Peyer's patch (tissue), 4 donors: Measurements from ENCODE around the gene VANGL1. TPM values are rescaled to one million over a fixed set of nuclear protein-coding genes. Genes with fewer than 3 reads are reported as not detected.
A peak's percentile ranks its signal among the peaks of the same experiment; 100 is the strongest.

Source experiments
- DNase-seq, 3 donors: peaks; one replicate each; pipeline ENCODE4 v3.0.0-alpha.2; 2017 to 2019
- H3K27ac ChIP-seq, 4 donors: fragments of 200-600 bp; sonication (generic); one replicate each; pipeline ENCODE4 v1.5.1; 2016 to 2019
- H3K27me3 ChIP-seq, 2 donors: fragments of 200-600 bp; sonication (generic); one replicate each; pipeline ENCODE4 v1.5.1; 2019
- H3K36me3 ChIP-seq, 3 donors: fragments of 200-600 bp; sonication (generic); one replicate each; pipeline ENCODE4 v1.5.1; 2016 to 2019
- H3K4me1 ChIP-seq, 4 donors: fragments of 200-600 bp; sonication (generic); one replicate each; pipeline ENCODE4 v1.5.1; 2016 to 2019
- H3K4me3 ChIP-seq, 4 donors: fragments of 200-600 bp; sonication (generic); 1 replicate in 3 of 4; 2 replicates in 1 of 4; pipeline ENCODE4 v1.5.1; 2016 to 2019; ENCODE audit warnings: mild to moderate bottlenecking in 1 of 4
- H3K9me3 ChIP-seq, 4 donors: fragments of 200-600 bp; sonication (generic); one replicate each; pipeline ENCODE4 v1.5.1; 2016 to 2019; ENCODE audit warnings: mild to moderate bottlenecking in 1 of 4
- POLR2A ChIP-seq, 2 donors: fragments of 450-650 bp; IDR thresholded peaks; one replicate each; pipeline ENCODE4 v1.5.1; 2017; ENCODE audit warnings: antibody characterized with exemption in 2 of 2, mild to moderate bottlenecking in 2 of 2, moderate library complexity in 2 of 2
- total RNA-seq, 4 donors: library from RNA; depleted of rRNA; stranded (reverse); fragments of >200 nt; gene quantifications; one replicate each; pipeline ENCODE4 v1.1.0, GENCODE V29; 2016
- TF ChIP-seq, protein P1 (sequence below), 6 experiments: fragments of 450-650 bp in 4 of 6; fragments of 200-600 bp in 2 of 6; sonication (generic) in 1 of 6; IDR thresholded peaks; one replicate each; pipeline ENCODE4 v1.5.1; 2017 to 2019; ENCODE audit warnings: antibody characterized with exemption in 6 of 6, mild to moderate bottlenecking in 3 of 6, moderate library complexity in 1 of 6

Gene VANGL1
- total RNA-seq, 4 donors from 2014 or later, result 6.2 to 10.7 (median 7.3) TPM

GRCh38 chr1:115640384-115640783, 1.4 kb upstream of the VANGL1 start:
- H3K4me1 ChIP-seq, result peaks cover 0 to 18% (median 0%) of the 10 kb centered on the region in 4 donors
- H3K27ac ChIP-seq, result no peak overlapping the region
- DNase-seq, result no peak
- TF ChIP-seq POLR2A (IDR thresholded peaks at IDR 0.05), result no peak
- TF ChIP-seq, protein P1, sequence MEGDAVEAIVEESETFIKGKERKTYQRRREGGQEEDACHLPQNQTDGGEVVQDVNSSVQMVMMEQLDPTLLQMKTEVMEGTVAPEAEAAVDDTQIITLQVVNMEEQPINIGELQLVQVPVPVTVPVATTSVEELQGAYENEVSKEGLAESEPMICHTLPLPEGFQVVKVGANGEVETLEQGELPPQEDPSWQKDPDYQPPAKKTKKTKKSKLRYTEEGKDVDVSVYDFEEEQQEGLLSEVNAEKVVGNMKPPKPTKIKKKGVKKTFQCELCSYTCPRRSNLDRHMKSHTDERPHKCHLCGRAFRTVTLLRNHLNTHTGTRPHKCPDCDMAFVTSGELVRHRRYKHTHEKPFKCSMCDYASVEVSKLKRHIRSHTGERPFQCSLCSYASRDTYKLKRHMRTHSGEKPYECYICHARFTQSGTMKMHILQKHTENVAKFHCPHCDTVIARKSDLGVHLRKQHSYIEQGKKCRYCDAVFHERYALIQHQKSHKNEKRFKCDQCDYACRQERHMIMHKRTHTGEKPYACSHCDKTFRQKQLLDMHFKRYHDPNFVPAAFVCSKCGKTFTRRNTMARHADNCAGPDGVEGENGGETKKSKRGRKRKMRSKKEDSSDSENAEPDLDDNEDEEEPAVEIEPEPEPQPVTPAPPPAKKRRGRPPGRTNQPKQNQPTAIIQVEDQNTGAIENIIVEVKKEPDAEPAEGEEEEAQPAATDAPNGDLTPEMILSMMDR (IDR thresholded peaks at IDR 0.05), result no peak
- no peak overlapping the region for H3K4me3 ChIP-seq
- H3K9me3 ChIP-seq, result peaks cover 0 to 5% (median 2%) of the 10 kb centered on the region in 4 donors
- H3K36me3 ChIP-seq, result no peaks in the 10 kb centered on the region
- no peaks in the 10 kb centered on the region for H3K27me3 ChIP-seq

- no peak for TF ChIP-seq POLR2A (IDR thresholded peaks at IDR 0.05)
- TF ChIP-seq, protein P1 (IDR thresholded peaks at IDR 0.05), result no peak
- peak in 2 of 3 donors; percentile 62 to 80 for DNase-seq
- H3K27ac ChIP-seq, result peak overlapping the region; percentile 57 to 87 (median 66)
- H3K4me1 ChIP-seq, result peaks cover 0 to 34% (median 0%) of the 10 kb centered on the region in 4 donors
- H3K4me3 ChIP-seq, result peak overlapping the region; percentile 51 to 97 (median 77)
- H3K36me3 ChIP-seq, result no peaks in the 10 kb centered on the region
- H3K9me3 ChIP-seq, result peaks cover 0 to 5% (median 0%) of the 10 kb centered on the region in 4 donors
- no peaks in the 10 kb centered on the region for H3K27me3 ChIP-seq
These were observed 650 bp downstream of the VANGL1 start for GRCh38 chr1:115642168-115643072.

- H3K4me3 ChIP-seq, result peak overlapping the region in 2 of 4 donors; percentile 87 to 97
- H3K36me3 ChIP-seq, result no peaks in the 10 kb centered on the region
- TF ChIP-seq POLR2A (IDR thresholded peaks at IDR 0.05), result no peak
- TF ChIP-seq, protein P1 (IDR thresholded peaks at IDR 0.05), result no peak
- no peaks in the 10 kb centered on the region for H3K27me3 ChIP-seq
- H3K4me1 ChIP-seq, result peaks cover 0 to 42% (median 0%) of the 10 kb centered on the region in 4 donors
- peaks cover 0 to 5% (median 0%) of the 10 kb centered on the region in 4 donors for H3K9me3 ChIP-seq
- DNase-seq, result no peak
- H3K27ac ChIP-seq, result peak overlapping the region in 2 of 4 donors; percentile 73 to 87
These were observed 1.5 kb downstream of the VANGL1 start for GRCh38 chr1:115643225-115643624.

DNA sequence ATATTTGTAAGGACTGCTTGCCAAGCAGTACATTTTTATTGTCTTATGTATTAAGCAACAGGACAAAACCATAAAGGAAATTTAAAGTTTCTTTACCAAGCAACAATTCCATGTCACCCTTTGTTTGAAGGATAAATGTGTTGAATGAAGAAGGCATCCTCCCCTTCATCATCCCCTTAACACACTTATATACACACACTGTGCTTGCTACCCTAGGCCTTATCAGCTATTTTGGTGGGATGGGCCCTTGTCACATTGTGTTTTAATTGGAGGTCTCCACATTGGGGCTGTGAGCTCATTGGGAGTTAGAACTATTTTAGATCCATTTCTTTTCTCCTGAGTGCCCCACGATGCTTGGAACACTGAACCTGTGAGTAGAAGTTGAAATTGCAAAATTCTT, 1.9 kb downstream of the VANGL1 start:
- Histone ChIP-seq H3K9me3 (peaks cover 0 to 4% (median 0%) of the 10 kb centered on the region in 4 donors), H3K4me3 (no peak overlapping the region), H3K4me1 (peaks cover 0 to 46% (median 0%) of the 10 kb centered on the region in 4 donors), H3K27ac (no peak overlapping the region), H3K36me3 (no peaks in the 10 kb centered on the region), H3K27me3 (no peaks in the 10 kb centered on the region)
- DNase-seq, result no peak
- TF ChIP-seq, protein P1 (IDR thresholded peaks at IDR 0.05), result no peak
- no peak for TF ChIP-seq POLR2A (IDR thresholded peaks at IDR 0.05)

DNA sequence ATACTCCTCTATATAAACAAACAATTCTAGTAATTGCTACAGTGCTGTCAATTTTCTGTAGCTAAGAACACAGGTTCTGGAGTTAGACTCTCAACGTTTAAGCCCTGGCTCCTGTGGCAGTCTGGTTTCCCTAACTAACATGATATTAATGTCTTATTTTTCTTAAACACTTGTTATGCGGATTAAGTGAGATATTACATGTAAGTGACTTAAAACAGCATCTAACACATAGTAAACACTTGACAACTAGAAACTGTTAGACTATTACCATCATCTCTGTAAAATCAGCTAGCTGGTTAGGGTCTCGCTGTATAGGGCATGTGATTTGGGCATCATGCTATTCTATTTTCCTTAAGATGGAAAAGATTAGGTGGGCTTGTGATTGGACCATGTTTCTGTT, 2.3 kb downstream of the VANGL1 start:
- Histone ChIP-seq H3K27me3 (no peaks in the 10 kb centered on the region), H3K9me3 (no peaks in the 10 kb centered on the region), H3K36me3 (no peaks in the 10 kb centered on the region), H3K4me3 (no peak overlapping the region), H3K27ac (no peak overlapping the region), H3K4me1 (peaks cover 0 to 51% (median 0%) of the 10 kb centered on the region in 4 donors)
- DNase-seq, result no peak
- TF ChIP-seq, protein P1 (IDR thresholded peaks at IDR 0.05), result no peak
- no peak for TF ChIP-seq POLR2A (IDR thresholded peaks at IDR 0.05)
